Measurements from ENCODE around the gene TMC1. TPM values are rescaled to one million over a fixed set of nuclear protein-coding genes. Genes with fewer than 3 reads are reported as not detected.

The TMC1 gene
- total RNA-seq, 2 experiments from 2014 or later: not detected

- H3K36me3 Mint-ChIP-seq (ENCODE audit: low read depth): no peaks in the 10 kb centered on the region
- no peak overlapping the region for H3K27ac Mint-ChIP-seq
- peaks cover 0 to 6% of the 10 kb centered on the region in 2 experiments for H3K9me3 ChIP-seq (ENCODE audit: control insufficient read depth in 1 of 2, insufficient read depth in 1 of 2, low read length in 2 of 2)
- peaks cover 18% of the 10 kb centered on the region for H3K27me3 Mint-ChIP-seq
- no peaks in the 10 kb centered on the region for H3K4me1 ChIP-seq (ENCODE audit: insufficient read depth, low read length)
- DNase-seq (no peak), ATAC-seq (ENCODE audit: poor library complexity) (no peak)
- intact Hi-C loops (cut with DNase I, micrococcal nuclease): no loop called here
- ChIA-PET CTCF (no interaction called here), POLR2A (no interaction called here)
- H3K27me3 ChIP-seq (ENCODE audit: control insufficient read depth in 1 of 2, insufficient read depth in 2 of 2, low read length in 2 of 2): peaks cover 3 to 4% of the 10 kb centered on the region in 2 experiments
- H3K9me3 Mint-ChIP-seq: no peaks in the 10 kb centered on the region
- no peak overlapping the region for H3K27ac ChIP-seq (ENCODE audit: low read depth in 1 of 2, low read length in 2 of 2)
- no peaks in the 10 kb centered on the region for H3K36me3 ChIP-seq (ENCODE audit: insufficient read depth, low read length)
- no peak overlapping the region for H3K4me3 ChIP-seq (ENCODE audit: low read length)
- H3K4me1 Mint-ChIP-seq (ENCODE audit: low read depth): no peaks in the 10 kb centered on the region
- H3K4me3 Mint-ChIP-seq: no peak overlapping the region
- TF ChIP-seq CTCF (IDR thresholded peaks at IDR 0.05): no peak
Observed at GRCh38 chr9:72718503-72718902, 197.1 kb downstream of the TMC1 start.

GRCh38 chr9:72721067-72721466 is 199.7 kb downstream of the TMC1 start:
- H3K36me3 Mint-ChIP-seq (ENCODE audit: low read depth): no peaks in the 10 kb centered on the region
- H3K9me3 Mint-ChIP-seq: no peaks in the 10 kb centered on the region
- ChIA-PET CTCF (interaction anchor here (0.7 kb wide), 1 partner anchor 200 kb away, joined by 3 read pairs; no protein-coding TSS in a partner anchor), POLR2A (no interaction called here)
- H3K4me3 Mint-ChIP-seq: no peak overlapping the region
- H3K9me3 ChIP-seq (ENCODE audit: control insufficient read depth in 1 of 2, insufficient read depth in 1 of 2, low read length in 2 of 2): peaks cover 0 to 6% of the 10 kb centered on the region in 2 experiments
- DNase-seq: no peak
- H3K4me3 ChIP-seq (ENCODE audit: low read length): no peak overlapping the region
- H3K36me3 ChIP-seq (ENCODE audit: insufficient read depth, low read length): no peaks in the 10 kb centered on the region
- H3K27ac ChIP-seq (ENCODE audit: low read depth in 1 of 2, low read length in 2 of 2): no peak overlapping the region
- peaks cover 8% of the 10 kb centered on the region for H3K27me3 Mint-ChIP-seq
- no peaks in the 10 kb centered on the region for H3K4me1 Mint-ChIP-seq (ENCODE audit: low read depth)
- H3K27me3 ChIP-seq (ENCODE audit: control insufficient read depth in 1 of 2, insufficient read depth in 2 of 2, low read length in 2 of 2): peaks cover 3 to 4% of the 10 kb centered on the region in 2 experiments
- intact Hi-C loops (cut with DNase I, micrococcal nuclease): no loop called here
- no peak for ATAC-seq (ENCODE audit: poor library complexity)
- TF ChIP-seq CTCF (IDR thresholded peaks at IDR 0.05): no peak
- no peak overlapping the region for H3K27ac Mint-ChIP-seq
- no peaks in the 10 kb centered on the region for H3K4me1 ChIP-seq (ENCODE audit: insufficient read depth, low read length)

- Mint-ChIP-seq H3K9me3 (no peaks in the 10 kb centered on the region), H3K27me3 (no peaks in the 10 kb centered on the region), H3K27ac (no peak overlapping the region), H3K4me1 (ENCODE audit: low read depth) (no peaks in the 10 kb centered on the region), H3K36me3 (ENCODE audit: low read depth) (no peaks in the 10 kb centered on the region), H3K4me3 (no peak overlapping the region)
- CTCF ChIA-PET: no interaction called here
- TF ChIP-seq CTCF (IDR thresholded peaks at IDR 0.05): no peak
- no peaks in the 10 kb centered on the region for H3K9me3 ChIP-seq (ENCODE audit: control insufficient read depth in 1 of 2, insufficient read depth in 1 of 2, low read length in 2 of 2)
- DNase-seq: no peak
- POLR2A ChIA-PET: no interaction called here
- intact Hi-C loops (cut with DNase I, micrococcal nuclease): no loop called here
- H3K27me3 ChIP-seq (ENCODE audit: control insufficient read depth in 1 of 2, insufficient read depth in 2 of 2, low read length in 2 of 2): peaks cover 0 to 4% of the 10 kb centered on the region in 2 experiments
- no peak overlapping the region for H3K27ac ChIP-seq (ENCODE audit: low read depth in 1 of 2, low read length in 2 of 2)
- H3K4me3 ChIP-seq (ENCODE audit: low read length): no peak overlapping the region
- ATAC-seq (ENCODE audit: poor library complexity): no peak
- H3K4me1 ChIP-seq (ENCODE audit: insufficient read depth, low read length): no peaks in the 10 kb centered on the region
- no peaks in the 10 kb centered on the region for H3K36me3 ChIP-seq (ENCODE audit: insufficient read depth, low read length)
Observed at GRCh38 chr9:72726947-72727346, 205.5 kb downstream of the TMC1 start.
